Measurements from ENCODE around the gene COMP. TPM values are rescaled to one million over a fixed set of nuclear protein-coding genes. Genes with fewer than 3 reads are reported as not detected.

The COMP gene
- total and polyA plus RNA-seq, 10 of the 15 experiments (the other 5 are each of a cell fraction or from before 2014, with no cell fraction given) = 0.17 TPM; not detected in 9

DNA sequence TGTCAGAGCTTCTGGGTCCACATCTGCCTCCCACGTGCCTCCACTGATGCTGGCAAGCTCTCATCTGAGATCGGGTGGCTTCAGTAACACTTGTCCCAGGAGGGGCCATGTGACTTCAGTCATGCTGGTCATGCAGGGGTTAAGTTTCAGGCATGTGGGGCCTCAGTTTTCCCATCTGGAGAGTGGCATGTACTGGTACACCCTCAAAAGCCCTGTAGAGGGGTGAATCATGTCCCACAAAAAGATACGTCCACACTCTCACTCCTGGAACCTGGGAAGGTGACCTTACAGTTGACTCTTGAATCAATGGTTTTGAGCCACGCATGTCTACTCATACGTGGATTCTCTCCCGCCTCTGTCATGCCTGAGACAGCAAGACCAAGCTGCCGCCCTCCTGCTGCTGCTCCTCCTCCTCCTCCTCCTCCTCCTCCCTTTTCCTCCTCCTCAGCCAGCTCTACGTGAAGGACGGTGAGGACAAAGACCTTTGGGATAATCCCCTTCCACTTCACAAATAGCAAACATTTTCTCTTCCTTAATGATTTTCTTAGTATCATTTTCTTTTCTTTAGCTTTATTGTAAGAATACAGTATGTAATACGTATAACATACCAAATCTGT lies 53.7 kb downstream of the COMP start:
- TF ChIP-seq, protein P1, sequence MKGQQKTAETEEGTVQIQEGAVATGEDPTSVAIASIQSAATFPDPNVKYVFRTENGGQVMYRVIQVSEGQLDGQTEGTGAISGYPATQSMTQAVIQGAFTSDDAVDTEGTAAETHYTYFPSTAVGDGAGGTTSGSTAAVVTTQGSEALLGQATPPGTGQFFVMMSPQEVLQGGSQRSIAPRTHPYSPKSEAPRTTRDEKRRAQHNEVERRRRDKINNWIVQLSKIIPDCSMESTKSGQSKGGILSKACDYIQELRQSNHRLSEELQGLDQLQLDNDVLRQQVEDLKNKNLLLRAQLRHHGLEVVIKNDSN (IDR thresholded peaks at IDR 0.05; ENCODE audit: borderline replicate concordance, extremely low read length, insufficient read depth, low read depth, low read length) = peak; percentile 13
- TF ChIP-seq NFIC (IDR thresholded peaks at IDR 0.05; ENCODE audit: low read depth, low read length) (no peak), KLF5 (IDR thresholded peaks at IDR 0.05; ENCODE audit: partially characterized antibody) (no peak), CHD1 (IDR thresholded peaks at IDR 0.05; ENCODE audit: low read depth, low read length) (no peak)
- TF ChIP-seq, protein P2, sequence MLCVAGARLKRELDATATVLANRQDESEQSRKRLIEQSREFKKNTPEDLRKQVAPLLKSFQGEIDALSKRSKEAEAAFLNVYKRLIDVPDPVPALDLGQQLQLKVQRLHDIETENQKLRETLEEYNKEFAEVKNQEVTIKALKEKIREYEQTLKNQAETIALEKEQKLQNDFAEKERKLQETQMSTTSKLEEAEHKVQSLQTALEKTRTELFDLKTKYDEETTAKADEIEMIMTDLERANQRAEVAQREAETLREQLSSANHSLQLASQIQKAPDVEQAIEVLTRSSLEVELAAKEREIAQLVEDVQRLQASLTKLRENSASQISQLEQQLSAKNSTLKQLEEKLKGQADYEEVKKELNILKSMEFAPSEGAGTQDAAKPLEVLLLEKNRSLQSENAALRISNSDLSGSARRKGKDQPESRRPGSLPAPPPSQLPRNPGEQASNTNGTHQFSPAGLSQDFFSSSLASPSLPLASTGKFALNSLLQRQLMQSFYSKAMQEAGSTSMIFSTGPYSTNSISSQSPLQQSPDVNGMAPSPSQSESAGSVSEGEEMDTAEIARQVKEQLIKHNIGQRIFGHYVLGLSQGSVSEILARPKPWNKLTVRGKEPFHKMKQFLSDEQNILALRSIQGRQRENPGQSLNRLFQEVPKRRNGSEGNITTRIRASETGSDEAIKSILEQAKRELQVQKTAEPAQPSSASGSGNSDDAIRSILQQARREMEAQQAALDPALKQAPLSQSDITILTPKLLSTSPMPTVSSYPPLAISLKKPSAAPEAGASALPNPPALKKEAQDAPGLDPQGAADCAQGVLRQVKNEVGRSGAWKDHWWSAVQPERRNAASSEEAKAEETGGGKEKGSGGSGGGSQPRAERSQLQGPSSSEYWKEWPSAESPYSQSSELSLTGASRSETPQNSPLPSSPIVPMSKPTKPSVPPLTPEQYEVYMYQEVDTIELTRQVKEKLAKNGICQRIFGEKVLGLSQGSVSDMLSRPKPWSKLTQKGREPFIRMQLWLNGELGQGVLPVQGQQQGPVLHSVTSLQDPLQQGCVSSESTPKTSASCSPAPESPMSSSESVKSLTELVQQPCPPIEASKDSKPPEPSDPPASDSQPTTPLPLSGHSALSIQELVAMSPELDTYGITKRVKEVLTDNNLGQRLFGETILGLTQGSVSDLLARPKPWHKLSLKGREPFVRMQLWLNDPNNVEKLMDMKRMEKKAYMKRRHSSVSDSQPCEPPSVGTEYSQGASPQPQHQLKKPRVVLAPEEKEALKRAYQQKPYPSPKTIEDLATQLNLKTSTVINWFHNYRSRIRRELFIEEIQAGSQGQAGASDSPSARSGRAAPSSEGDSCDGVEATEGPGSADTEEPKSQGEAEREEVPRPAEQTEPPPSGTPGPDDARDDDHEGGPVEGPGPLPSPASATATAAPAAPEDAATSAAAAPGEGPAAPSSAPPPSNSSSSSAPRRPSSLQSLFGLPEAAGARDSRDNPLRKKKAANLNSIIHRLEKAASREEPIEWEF (IDR thresholded peaks at IDR 0.05; ENCODE audit: insufficient replicate concordance, low read depth, low read length) = no peak
- SMC1A ChIA-PET (ENCODE audit: uncharacterized antibody, unreplicated experiment) = no interaction called here
- H3K4me3 ChIP-seq = no peak overlapping the region
- RAD21 ChIA-PET (ENCODE audit: unreplicated experiment) = no interaction called here
- intact Hi-C loops (cut with micrococcal nuclease; ENCODE audit: unreplicated experiment) (no loop called here), in situ Hi-C loops (cut with MboI) (no loop called here)
- no peak overlapping the region for H2AFZ ChIP-seq (ENCODE audit: control insufficient read depth, low read depth, low read length)
- no peak overlapping the region for H3K9ac ChIP-seq (ENCODE audit: control insufficient read depth, insufficient read depth, low read length)
- CTCF ChIA-PET = interaction anchor here (1.0 kb wide), 1 partner anchor 109 kb away, joined by 4 read pairs; no protein-coding TSS in a partner anchor
- no peaks in the 10 kb centered on the region for H3K36me3 ChIP-seq (ENCODE audit: control insufficient read depth in 2 of 2, insufficient read depth in 2 of 2, low read length in 1 of 2)
- H3K27ac ChIP-seq (ENCODE audit: control insufficient read depth, insufficient read depth) = no peak overlapping the region
- no peaks in the 10 kb centered on the region for H4K20me1 ChIP-seq (ENCODE audit: control insufficient read depth, insufficient read depth)
- H3K27me3 ChIP-seq (replicated peaks in 1 of 2; ENCODE audit: control insufficient read depth in 2 of 2, insufficient read depth in 2 of 2, low read length in 1 of 2) = no peaks in the 10 kb centered on the region
- no TSS peak for BruUV-seq (replicated peaks)
- POLR2A ChIA-PET = no interaction called here
- H3K9me3 ChIP-seq (replicated peaks; ENCODE audit: control insufficient read depth, insufficient read depth, low read length) = no peaks in the 10 kb centered on the region
- no peaks in the 10 kb centered on the region for H3K4me1 ChIP-seq (ENCODE audit: control insufficient read depth, insufficient read depth, low read length)
- no peaks in the 10 kb centered on the region for H3K79me2 ChIP-seq (ENCODE audit: control insufficient read depth, insufficient read depth, low read length)
- no peak overlapping the region for H3K4me2 ChIP-seq (ENCODE audit: control insufficient read depth, insufficient read depth)
- WGBS (ENCODE audit: insufficient coverage, insufficient replicate concordance, low lambda C conversion rate, missing lambda C conversion rate) = 44% methylated on average over 10 of the region's 10 CpGs
- FAIRE-seq (no peak), ATAC-seq (no peak), DNase-seq (ENCODE audit: low read depth, low spot score) (no peak)

Data from GM12878 (cell line).